OCI-LY3 (cell line): ENCODE measurements around the gene CPLANE2.
"Not testable (repeated sequence)": the region's sequence is repeated elsewhere in the genome, so short reads cannot be mapped to it uniquely, and the experiment has no call there.

Experiments used
- H2AFZ ChIP-seq: fragments of 200-600, 300-600 bp; shearing (Covaris generic); 2 replicates; pipeline ENCODE4 v1.6.0; 2014; ENCODE audit warnings: antibody characterized with exemption, low read depth, low read length
- H3K27ac ChIP-seq: fragments of 200-600, 300-600 bp; sonication (generic); 2 replicates; pipeline ENCODE4 v1.5.1; 2014; ENCODE audit warnings: mild to moderate bottlenecking, low read length, moderate library complexity, mixed read lengths
- H3K27me3 ChIP-seq: fragments of 200-600, 300-600 bp; sonication (generic); 2 replicates; pipeline ENCODE4 v1.6.1; 2014; ENCODE audit warnings: low read depth, low read length, mixed read lengths
- H3K36me3 ChIP-seq: fragments of 200-600, 300-600 bp; sonication (generic); replicated peaks from 2 replicates; pipeline ENCODE3; 2014; ENCODE audit warnings: low read depth, low read length, mixed read lengths
- H3K4me1 ChIP-seq: fragments of 300-600, 200-600 bp; sonication (generic); 2 replicates; pipeline ENCODE4 v1.6.1; 2014; ENCODE audit warnings: low read length, mixed read lengths
- H3K4me2 ChIP-seq: fragments of 200-600, 300-600 bp; sonication (generic); 2 replicates; pipeline ENCODE4 v1.6.1; 2014; ENCODE audit warnings: low read length, mixed read lengths
- H3K4me3 ChIP-seq: fragments of 300-600, 200-600 bp; sonication (generic); 2 replicates; pipeline ENCODE4 v1.5.1; 2014; ENCODE audit warnings: antibody characterized with exemption, mild to moderate bottlenecking, low read length, moderate library complexity
- H3K79me2 ChIP-seq: fragments of 300-600, 200-600 bp; shearing (Covaris generic); 2 replicates; pipeline ENCODE4 v1.6.1; 2014; ENCODE audit warnings: mild to moderate bottlenecking, low read length, mixed read lengths
- H3K9ac ChIP-seq: fragments of 300-600, 200-600 bp; shearing (Covaris generic); 2 replicates; pipeline ENCODE4 v1.6.0; 2014; ENCODE audit warnings: mild to moderate bottlenecking, low read length, moderate library complexity
- H3K9me3 ChIP-seq: fragments of 200-600, 300-600 bp; shearing (Covaris generic); 2 replicates; pipeline ENCODE4 v1.6.1; 2014; ENCODE audit warnings: low read length, mixed read lengths; ENCODE audit not compliant: insufficient read depth
- H4K20me1 ChIP-seq: fragments of 200-600, 300-600 bp; sonication (generic); 2 replicates; pipeline ENCODE4 v1.6.1; 2016; ENCODE audit warnings: low read length, mixed read lengths; ENCODE audit not compliant: insufficient read depth
- CTCF ChIP-seq: fragments of 200-600, 300-600 bp; sonication (generic); IDR thresholded peaks from 2 replicates; pipeline ENCODE4 v1.5.1; 2014; ENCODE audit warnings: antibody characterized with exemption, low read length, low read depth
- EZH2phosphoT487 ChIP-seq: fragments of 200-600 bp; shearing (Covaris generic); IDR thresholded peaks from 2 replicates; pipeline ENCODE4 v1.6.1; 2018; ENCODE audit warnings: antibody characterized with exemption, mixed run types, low read depth

Gene CPLANE2

GRCh38 chr1:16215882-16216753, 20.9 kb downstream of the CPLANE2 start:
- no peaks in the 10 kb centered on the region for H3K4me1 ChIP-seq
- H3K27ac ChIP-seq, result no peak overlapping the region
- H3K4me3 ChIP-seq, result peak overlapping the region; percentile 54

GRCh38 chr1:16215240-16215639, 21.7 kb downstream of the CPLANE2 start:
- not testable (repeated sequence) for H3K9ac ChIP-seq, H3K27ac ChIP-seq, H3K9me3 ChIP-seq, H4K20me1 ChIP-seq, H3K36me3 ChIP-seq, H3K4me1 ChIP-seq, H3K79me2 ChIP-seq, H3K27me3 ChIP-seq, H3K4me3 ChIP-seq, H2AFZ ChIP-seq, H3K4me2 ChIP-seq

More at GRCh38 chr1:16215882-16216753, 20.9 kb downstream of the CPLANE2 start:
- Histone ChIP-seq H3K79me2 (no peaks in the 10 kb centered on the region), H3K36me3 (no peaks in the 10 kb centered on the region), H3K27me3 (no peaks in the 10 kb centered on the region), H3K9me3 (no peaks in the 10 kb centered on the region), H4K20me1 (no peaks in the 10 kb centered on the region), H3K4me2 (peak overlapping the region; percentile 48), H3K9ac (no peak overlapping the region), H2AFZ (no peak overlapping the region; the same call in 1 of the 2 replicates)
- TF ChIP-seq EZH2phosphoT487, result no peak
- TF ChIP-seq CTCF, result no peak

- H2AFZ ChIP-seq, H3K4me2 ChIP-seq, H3K4me1 ChIP-seq, H3K36me3 ChIP-seq, H4K20me1 ChIP-seq, H3K9ac ChIP-seq, H3K79me2 ChIP-seq, H3K9me3 ChIP-seq, H3K27ac ChIP-seq, H3K4me3 ChIP-seq, H3K27me3 ChIP-seq: not testable (repeated sequence)
These were observed 23.4 kb downstream of the CPLANE2 start for GRCh38 chr1:16213544-16213943.

GRCh38 chr1:16213013-16213412, 24.0 kb downstream of the CPLANE2 start:
- Histone ChIP-seq H4K20me1 (no peaks in the 10 kb centered on the region), H3K27me3 (no peaks in the 10 kb centered on the region), H3K79me2 (no peaks in the 10 kb centered on the region), H3K4me2 (no peak overlapping the region), H2AFZ (no peak overlapping the region), H3K36me3 (no peaks in the 10 kb centered on the region), H3K4me1 (no peaks in the 10 kb centered on the region), H3K9me3 (no peaks in the 10 kb centered on the region), H3K4me3 (no peak overlapping the region), H3K27ac (no peak overlapping the region), H3K9ac (no peak overlapping the region)
- TF ChIP-seq EZH2phosphoT487 (no peak), CTCF (no peak)

GRCh38 chr1:16212251-16212961, 24.6 kb downstream of the CPLANE2 start, which contains the start of gene ARHGEF19:
ARHGEF19 (minus strand) TSS chr1:16212652; CDS start chr1:16209054, 3,598 bp downstream.
- no peak within 1 kb of the TSS for H3K27ac ChIP-seq
- H3K9me3 ChIP-seq, result no peaks in the 10 kb centered on the region
- H3K9ac ChIP-seq, result no peak within 1 kb of the TSS
- H4K20me1 ChIP-seq, result no peaks in the 10 kb centered on the region
- no peak within 1 kb of the TSS for H3K4me3 ChIP-seq
- TF ChIP-seq CTCF (no peak), EZH2phosphoT487 (no peak)
- H2AFZ ChIP-seq, result no peak within 1 kb of the TSS
- no peaks in the 10 kb centered on the region for H3K79me2 ChIP-seq
- H3K4me1 ChIP-seq, result peaks cover under 1% of the 10 kb centered on the region; the same call in 1 of the 2 replicates
- no peaks in the 10 kb centered on the region for H3K36me3 ChIP-seq
- H3K4me2 ChIP-seq, result no peak within 1 kb of the TSS
- no peaks in the 10 kb centered on the region for H3K27me3 ChIP-seq
